Heart left ventricle (tissue), 16 donors: ENCODE data around the gene IFRD2. TPM values are rescaled to one million over a fixed set of nuclear protein-coding genes. Genes with fewer than 3 reads are reported as not detected.

Experiments
- ATAC-seq, 4 donors: fragments of 200-7000 bp; cut with Tn5 transposase; one replicate each; pipeline ENCODE4 v1.9.1; 2020 to 2022; ENCODE audit warnings: moderate library complexity in 4 of 4, mild to moderate bottlenecking in 3 of 4, moderate number of reproducible peaks in 1 of 4
- DNase-seq, 5 donors: peaks; one replicate each; pipeline ENCODE4 v3.0.0-alpha.2; 2020
- H3K27ac ChIP-seq, 12 donors: fragments of 200-600 bp; sonication (generic) in 4 of 12; one replicate each; pipeline versions ENCODE4 v1.5.0 to v1.8.0; 2016 to 2022; ENCODE audit warnings: mild to moderate bottlenecking in 2 of 12
- H3K27me3 ChIP-seq, 9 donors: fragments of 200-600 bp; sonication (generic) in 2 of 9; one replicate each; pipeline versions ENCODE4 v1.5.1 to v1.8.0; 2016 to 2022; ENCODE audit warnings: mild to moderate bottlenecking in 3 of 9
- H3K36me3 ChIP-seq, 9 donors: fragments of 200-600 bp; sonication (generic) in 2 of 9; one replicate each; pipeline versions ENCODE4 v1.5.0 to v1.8.0; 2018 to 2022; ENCODE audit warnings: mild to moderate bottlenecking in 2 of 9
- H3K4me1 ChIP-seq, 12 donors: fragments of 200-600 bp; sonication (generic) in 4 of 12; one replicate each; pipeline versions ENCODE4 v1.5.0 to v1.8.0; 2016 to 2022; ENCODE audit warnings: mild to moderate bottlenecking in 3 of 12
- H3K4me3 ChIP-seq, 12 donors: fragments of 200-600 bp; sonication (generic) in 4 of 12; one replicate each; pipeline versions ENCODE4 v1.5.0 to v1.8.0; 2017 to 2022; ENCODE audit warnings: mild to moderate bottlenecking in 9 of 12, moderate library complexity in 4 of 12
- H3K9me3 ChIP-seq, 12 donors: fragments of 200-600 bp; sonication (generic) in 4 of 12; one replicate each; pipeline versions ENCODE4 v1.5.0 to v1.8.0; 2016 to 2022; ENCODE audit warnings: mild to moderate bottlenecking in 1 of 12
- CTCF ChIP-seq, 12 donors: fragments of 200-600 bp; sonication (generic) in 4 of 12; IDR thresholded peaks; one replicate each; pipeline versions ENCODE4 v1.5.0 to v1.8.0; 2018 to 2022; ENCODE audit warnings: antibody characterized with exemption in 12 of 12, mild to moderate bottlenecking in 5 of 12
- POLR2A ChIP-seq, 2 donors: fragments of 450-650 bp; IDR thresholded peaks; one replicate each; pipeline ENCODE4 v1.6.1; 2017; ENCODE audit warnings: antibody characterized with exemption in 2 of 2, mild to moderate bottlenecking in 2 of 2, moderate library complexity in 2 of 2
- WGBS, 4 donors: extraction: QIAGEN DNeasy Blood & Tissue Kit in 2 of 4; methylation state at CpG; one replicate each; pipeline versions ENCODE4 v1.1.5 to v1.1.7; 2013 to 2018; 5-methylcytosine and 5-hydroxymethylcytosine counted together
- intact Hi-C, 10 donors: fragments of 100-400 bp; cut with DNase I; formaldehyde crosslinking; loops; one replicate each; pipeline versions ENCODE4 v1.11.1 to v1.14.2; 2022
- long read RNA-seq, 3 donors: library from polyadenylated mRNA; unstranded; transcript quantifications; one replicate each; pipeline ENCODE4 v2.0.0, GENCODE V29; 2020 to 2021
- polyA plus RNA-seq, 2 donors: library from polyadenylated mRNA; stranded (reverse); fragments of 200-250 nt; gene quantifications; one replicate each; pipeline ENCODE4 v1.2.3, GENCODE V29; 2013
- total RNA-seq, 9 donors: library from RNA; depleted of rRNA in 2 of 9; stranded (reverse); fragments of >200 nt in 2 of 9; fragmentation: NEBNext Ultra II Directional in 3 of 9; extraction: Animal tissue kit (Norgen Biotek cat#: 25700) in 3 of 9; gene quantifications; one replicate each; pipeline versions ENCODE4 v1.1.0 to v1.2.4, GENCODE V29; 2016 to 2023
- donor health status: ischemic (EF 13 %, LVEDD 7.1; RV severe dilation, severe dysfunction).
- donor health status: healthy with polysubstance abuse.
- donor health status: DM: no; HTN: yes; CAD: no.
- donor health status: DM: no; HTN: no; CAD: no.
- donor health status: ischemic (EF 25% LVEDD 6.9; RV normal size, moderate dysfunction).
- donor health status: ischemic (EF 25% LVEDD 5.7; RV mildly dilated, moderate dysfunction).
- donor health status: healthy.
- donor health status: DM: yes; HTN: yes; CAD: no.
- donor health status: ischemic (EF 35%, LVEDD 5.7; RV mildly dilated, moderate dysfunction).
- donor health status: nonischemic (EF 11% LVEDD 7.7; RV severe dilation, severe dysfunction).
- donor health status: DM: yes; HTN: yes; CAD: no.
- donor health status: PGD.
- donor health status: ischemic (EF 29% LVEDD 5.4; RV normal size, mild dysfunction).
- donor health status: nonischemic (EF 23%, LVEDD 6.1; RV moderate dilation, normal function).

The IFRD2 gene
- total RNA-seq: 10 to 100 TPM; 47.5 to 94.9 (median 61.4) TPM
- polyA plus RNA-seq: 100 to 1,000 TPM in 1 of 2 donors, 10 to 100 TPM in 1; 80.5 to 106 TPM
- long read RNA-seq, donor 1, transcript IFRD2-202 (12 exons, 2,109 nt): major isoform, 172 of 236 reads
- long read RNA-seq, donor 1, partial matches to known transcripts: 35 of 236 reads
- long read RNA-seq, donor 1, other reads (novel, unspliced or antisense): 27 of 236 reads
- long read RNA-seq, donor 2, transcript IFRD2-202 (12 exons, 2,109 nt): major isoform, 871 of 1,060 reads
- long read RNA-seq, donor 2, transcript IFRD2-206 (2 exons, 891 nt): minor isoform, 6 of 1,060 reads
- long read RNA-seq, donor 2, partial matches to known transcripts: 76 of 1,060 reads
- long read RNA-seq, donor 2, other reads (novel, unspliced or antisense): 106 of 1,060 reads
- long read RNA-seq, donor 3, transcript IFRD2-202 (12 exons, 2,109 nt): major isoform, 159 of 220 reads
- long read RNA-seq, donor 3, partial matches to known transcripts: 33 of 220 reads
- long read RNA-seq, donor 3, other reads (novel, unspliced or antisense): 26 of 220 reads

GRCh38 chr3:50292159-50293078, at the start of gene IFRD2:
Gene IFRD2, minus strand, starts transcription at chr3:50292429. Its CDS starts 155 bp downstream, at chr3:50292274.
- TF ChIP-seq CTCF (IDR thresholded peaks at IDR 0.05) (peak in 2 of 12 donors; percentile 4 to 17), POLR2A (IDR thresholded peaks at IDR 0.05) (peak; percentile 24 to 64)
- Histone ChIP-seq H3K9me3 (no peaks in the 10 kb centered on the region), H3K4me1 (peaks cover 4 to 43% (median 27%) of the 10 kb centered on the region in 12 donors), H3K4me3 (peak within 1 kb of the TSS; percentile 69 to 99 (median 90)), H3K27me3 (no peaks in the 10 kb centered on the region), H3K36me3 (peaks cover 3 to 37% (median 27%) of the 10 kb centered on the region in 9 donors), H3K27ac (peak within 1 kb of the TSS; percentile 69 to 96 (median 90))
- peak; percentile 94 to 97 (median 94) for ATAC-seq
- DNase-seq: peak; percentile 98 to 99 (median 98)
- intact Hi-C loops: loop anchor here in 2 of 10 donors (5.0 to 10.0 kb wide), 2 partner anchors 35 to 358 kb away; partner anchors contain the start of gene TUSC2 (in 1 of the 2)
- WGBS, 4 donors: 1% methylated on average over 19 to 67 of the region's 67 CpGs

- 90 to 100% (median 94%) methylated on average over 9 of the region's 9 CpGs for WGBS, 4 donors
- H3K27ac ChIP-seq: peak overlapping the region in 11 of 12 donors; percentile 62 to 100 (median 98)
- peak in 1 of 5 donors; percentile 55 for DNase-seq
Measured at GRCh38 chr3:50341537-50341936, 49.3 kb upstream of the IFRD2 start.

More at GRCh38 chr3:50341537-50341936, 49.3 kb upstream of the IFRD2 start:
- Histone ChIP-seq H3K4me1 (peaks cover 4 to 61% (median 48%) of the 10 kb centered on the region in 12 donors), H3K4me3 (peak overlapping the region; percentile 30 to 97 (median 64)), H3K27me3 (peaks cover 0 to 4% (median 0%) of the 10 kb centered on the region in 9 donors), H3K36me3 (no peaks in the 10 kb centered on the region), H3K9me3 (no peaks in the 10 kb centered on the region)
- ATAC-seq: no peak
- TF ChIP-seq CTCF (IDR thresholded peaks at IDR 0.05) (no peak), POLR2A (IDR thresholded peaks at IDR 0.05) (no peak)
- intact Hi-C loops: loop anchor here in 1 of 10 donors (10.0 kb wide), 1 partner anchor 1043 kb away; the partner anchor contains the start of gene MANF
